Endothelial cell of umbilical vein (primary cell): Measurements from ENCODE around the gene DNAH3.

ENCODE experiments used
- EZH2 ChIP-seq: IDR thresholded peaks from 2 replicates; pipeline ENCODE4 v1.6.1; 2012; ENCODE audit warnings: borderline replicate concordance, low read depth, mild to moderate bottlenecking, moderate library complexity, low read length, inconsistent platforms; ENCODE audit not compliant: severe bottlenecking
- GATA2 ChIP-seq: IDR thresholded peaks from 2 replicates; pipeline ENCODE4 v1.7.0; 2011; ENCODE audit warnings: low read depth, mild to moderate bottlenecking, moderate library complexity, mixed read lengths, low read length; ENCODE audit not compliant: insufficient read length, insufficient read depth
- JUN ChIP-seq: IDR thresholded peaks from 2 replicates; pipeline ENCODE4 v1.6.1; 2011; ENCODE audit warnings: borderline replicate concordance, low read depth; ENCODE audit not compliant: insufficient read length, insufficient read depth
- MYC ChIP-seq: IDR thresholded peaks from one replicate; pipeline ENCODE4 v1.6.1; 2011; ENCODE audit warnings: mild to moderate bottlenecking, low read depth, low read length
- POLR2A ChIP-seq: IDR thresholded peaks from 2 replicates; pipeline ENCODE4 v1.6.1; 2012; ENCODE audit warnings: low read depth, mild to moderate bottlenecking, control low read depth, low read length
- POLR2AphosphoS5 ChIP-seq: IDR thresholded peaks from 2 replicates; pipeline ENCODE4 v1.6.1; 2012; ENCODE audit warnings: low read depth, mild to moderate bottlenecking, control low read depth, low read length, moderate library complexity; ENCODE audit not compliant: insufficient read depth
- TF ChIP-seq, protein P1 (sequence below), 2 donors: IDR thresholded peaks; 1 replicate in 1 of 2; 2 replicates in 1 of 2; pipeline ENCODE4 v1.5.1; 2011; ENCODE audit warnings: low read length in 2 of 2, mild to moderate bottlenecking in 2 of 2, moderate library complexity in 2 of 2, control low read depth in 1 of 2, inconsistent platforms in 1 of 2, low read depth in 1 of 2; ENCODE audit not compliant: insufficient read depth in 1 of 2; ENCODE audit errors: extremely low read depth in 1 of 2
- TF ChIP-seq, protein P2 (sequence below): IDR thresholded peaks from 2 replicates; pipeline ENCODE4 v1.6.1; 2011; ENCODE audit not compliant: insufficient read depth, insufficient read length

DNA sequence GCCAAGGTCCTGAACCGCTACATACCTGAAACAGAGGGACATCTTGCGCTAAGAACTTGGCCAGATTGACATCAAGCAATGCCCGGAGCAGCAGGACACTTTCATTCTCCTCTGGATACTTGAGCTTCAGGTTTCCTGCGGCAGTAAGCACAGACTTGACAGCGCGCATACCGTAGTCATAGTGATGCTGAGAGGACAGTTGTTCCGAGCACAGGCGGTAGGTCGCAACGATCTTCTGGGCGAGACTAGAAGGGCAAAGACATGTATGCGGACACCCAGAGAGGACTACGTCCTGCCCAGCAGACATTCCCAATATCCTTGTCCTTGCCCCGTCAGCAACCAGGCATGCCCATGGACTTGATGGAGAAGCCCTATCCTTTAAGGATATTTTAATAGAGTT, 112.9 kb downstream of the DNAH3 start:
- TF ChIP-seq, protein P1, sequence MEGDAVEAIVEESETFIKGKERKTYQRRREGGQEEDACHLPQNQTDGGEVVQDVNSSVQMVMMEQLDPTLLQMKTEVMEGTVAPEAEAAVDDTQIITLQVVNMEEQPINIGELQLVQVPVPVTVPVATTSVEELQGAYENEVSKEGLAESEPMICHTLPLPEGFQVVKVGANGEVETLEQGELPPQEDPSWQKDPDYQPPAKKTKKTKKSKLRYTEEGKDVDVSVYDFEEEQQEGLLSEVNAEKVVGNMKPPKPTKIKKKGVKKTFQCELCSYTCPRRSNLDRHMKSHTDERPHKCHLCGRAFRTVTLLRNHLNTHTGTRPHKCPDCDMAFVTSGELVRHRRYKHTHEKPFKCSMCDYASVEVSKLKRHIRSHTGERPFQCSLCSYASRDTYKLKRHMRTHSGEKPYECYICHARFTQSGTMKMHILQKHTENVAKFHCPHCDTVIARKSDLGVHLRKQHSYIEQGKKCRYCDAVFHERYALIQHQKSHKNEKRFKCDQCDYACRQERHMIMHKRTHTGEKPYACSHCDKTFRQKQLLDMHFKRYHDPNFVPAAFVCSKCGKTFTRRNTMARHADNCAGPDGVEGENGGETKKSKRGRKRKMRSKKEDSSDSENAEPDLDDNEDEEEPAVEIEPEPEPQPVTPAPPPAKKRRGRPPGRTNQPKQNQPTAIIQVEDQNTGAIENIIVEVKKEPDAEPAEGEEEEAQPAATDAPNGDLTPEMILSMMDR (IDR thresholded peaks at IDR 0.05; ENCODE audit: extremely low read depth in 1 of 2, insufficient read depth in 1 of 2, low read depth in 1 of 2, low read length in 2 of 2) = no peak
- TF ChIP-seq POLR2A (no peak), POLR2AphosphoS5 (no peak), JUN (no peak), EZH2 (no peak), MYC (no peak), GATA2 (no peak)
- TF ChIP-seq, protein P2, sequence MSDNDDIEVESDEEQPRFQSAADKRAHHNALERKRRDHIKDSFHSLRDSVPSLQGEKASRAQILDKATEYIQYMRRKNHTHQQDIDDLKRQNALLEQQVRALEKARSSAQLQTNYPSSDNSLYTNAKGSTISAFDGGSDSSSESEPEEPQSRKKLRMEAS = no peak
